ENCODE results near the gene UTF1. TPM values are rescaled to one million over a fixed set of nuclear protein-coding genes. Genes with fewer than 3 reads are reported as not detected.

The UTF1 gene
- total and polyA plus RNA-seq, 2 experiments from 2014 or later: not detected

DNA sequence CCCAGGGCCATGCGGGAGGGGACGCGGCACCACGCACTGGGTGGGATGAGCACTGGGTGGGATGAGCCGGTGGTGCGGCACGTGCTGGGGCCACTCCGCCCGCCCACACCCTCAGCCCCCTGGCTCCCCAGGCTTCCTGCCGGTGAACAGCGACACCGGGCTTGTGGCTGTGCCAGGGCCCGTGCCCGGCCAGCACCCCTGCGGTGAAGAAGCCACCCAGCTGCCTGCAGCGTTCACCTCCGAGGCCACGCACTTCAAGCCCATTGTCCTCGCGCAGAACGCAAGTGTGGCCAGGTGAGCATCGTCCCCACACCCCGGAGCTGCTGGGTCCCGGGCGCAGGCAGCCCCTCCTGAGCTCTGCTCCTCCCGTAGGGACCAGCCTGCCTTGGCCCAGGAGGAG, 31.8 kb upstream of the UTF1 start:
- no peak overlapping the region for H3K9ac ChIP-seq
- no peak for DNase-seq
- no peaks in the 10 kb centered on the region for H4K20me1 ChIP-seq (ENCODE audit: insufficient read depth)
- no peaks in the 10 kb centered on the region for H3K36me3 ChIP-seq (ENCODE audit: low read depth)
- H2AFZ ChIP-seq: no peak overlapping the region
- no peaks in the 10 kb centered on the region for H3K79me2 ChIP-seq (ENCODE audit: insufficient read depth)
- no peaks in the 10 kb centered on the region for H3K9me2 ChIP-seq (ENCODE audit: insufficient read depth)
- H3K4me1 ChIP-seq (ENCODE audit: insufficient read depth): no peaks in the 10 kb centered on the region
- H3K27me3 ChIP-seq (replicated peaks; ENCODE audit: insufficient read depth): no peaks in the 10 kb centered on the region
- H3K4me2 ChIP-seq (ENCODE audit: unreplicated experiment): no peak overlapping the region
- no peak overlapping the region for H3K27ac ChIP-seq
- no peaks in the 10 kb centered on the region for H3F3A ChIP-seq (ENCODE audit: insufficient read depth)
- 83 to 84% methylated on average over 21 to 26 of the region's 26 CpGs for whole genome bisulfite sequencing, 2 experiments (ENCODE audit: low coverage in 1 of 2, low lambda C conversion rate in 2 of 2, missing lambda C conversion rate in 2 of 2)
- no peaks in the 10 kb centered on the region for H3K9me3 ChIP-seq (ENCODE audit: low read depth)
- in situ Hi-C loops (cut with MboI): no loop called here
- H3K4me3 ChIP-seq: no peak overlapping the region
- TF ChIP-seq EZH2phosphoT487 (IDR thresholded peaks at IDR 0.05; ENCODE audit: insufficient read depth, low read depth): no peak
- TF ChIP-seq EZH2 (IDR thresholded peaks at IDR 0.05; ENCODE audit: insufficient read depth, poor library complexity, severe bottlenecking): no peak

GRCh38 chr10:133198621-133199487, 31.2 kb upstream of the UTF1 start:
- TF ChIP-seq EZH2 (IDR thresholded peaks at IDR 0.05; ENCODE audit: insufficient read depth, poor library complexity, severe bottlenecking): no peak
- TF ChIP-seq EZH2phosphoT487 (IDR thresholded peaks at IDR 0.05; ENCODE audit: insufficient read depth, low read depth): no peak
- Histone ChIP-seq H3K27me3 (replicated peaks; ENCODE audit: insufficient read depth) (no peaks in the 10 kb centered on the region), H3K9me3 (ENCODE audit: low read depth) (no peaks in the 10 kb centered on the region), H2AFZ (no peak overlapping the region), H3K79me2 (ENCODE audit: insufficient read depth) (no peaks in the 10 kb centered on the region), H4K20me1 (ENCODE audit: insufficient read depth) (no peaks in the 10 kb centered on the region), H3K36me3 (ENCODE audit: low read depth) (no peaks in the 10 kb centered on the region), H3K9ac (no peak overlapping the region), H3K4me1 (ENCODE audit: insufficient read depth) (no peaks in the 10 kb centered on the region), H3K4me2 (ENCODE audit: unreplicated experiment) (no peak overlapping the region), H3K4me3 (no peak overlapping the region), H3K27ac (no peak overlapping the region), H3F3A (ENCODE audit: insufficient read depth) (no peaks in the 10 kb centered on the region), H3K9me2 (ENCODE audit: insufficient read depth) (no peaks in the 10 kb centered on the region)
- DNase-seq: no peak
- 69 to 76% methylated on average over 41 to 54 of the region's 54 CpGs for WGBS, 2 experiments (ENCODE audit: low coverage in 1 of 2, low lambda C conversion rate in 2 of 2, missing lambda C conversion rate in 2 of 2)
- in situ Hi-C loops (cut with MboI): no loop called here

DNA sequence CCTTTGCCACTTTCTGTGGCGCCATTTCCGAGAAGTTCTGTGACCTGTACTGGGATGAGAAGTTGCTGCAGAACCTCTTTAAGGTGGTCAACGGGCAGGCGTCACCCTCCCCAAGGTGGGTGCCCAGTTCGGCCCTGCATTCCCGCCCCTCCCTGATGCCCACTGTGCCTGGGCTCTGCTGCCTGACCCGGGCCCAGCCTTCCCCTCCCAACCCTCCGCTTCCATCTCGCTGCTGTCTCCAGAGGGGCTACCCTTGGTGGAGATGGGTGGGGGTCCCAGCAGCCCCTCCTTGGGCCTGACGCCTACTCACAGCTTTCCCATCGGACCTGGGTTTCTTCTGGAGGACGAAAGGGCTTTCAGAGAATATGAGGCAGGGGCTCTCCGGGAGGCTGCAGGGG, 30.5 kb upstream of the UTF1 start:
- Histone ChIP-seq H3K9me2 (ENCODE audit: insufficient read depth) (no peaks in the 10 kb centered on the region), H3K36me3 (ENCODE audit: low read depth) (no peaks in the 10 kb centered on the region), H3K4me3 (no peak overlapping the region), H3F3A (ENCODE audit: insufficient read depth) (no peaks in the 10 kb centered on the region), H3K4me1 (ENCODE audit: insufficient read depth) (no peaks in the 10 kb centered on the region), H3K4me2 (ENCODE audit: unreplicated experiment) (no peak overlapping the region), H2AFZ (no peak overlapping the region), H3K9me3 (ENCODE audit: low read depth) (no peaks in the 10 kb centered on the region), H3K79me2 (ENCODE audit: insufficient read depth) (no peaks in the 10 kb centered on the region), H4K20me1 (ENCODE audit: insufficient read depth) (no peaks in the 10 kb centered on the region), H3K9ac (no peak overlapping the region), H3K27me3 (replicated peaks; ENCODE audit: insufficient read depth) (no peaks in the 10 kb centered on the region), H3K27ac (no peak overlapping the region)
- in situ Hi-C loops (cut with MboI): no loop called here
- no peak for TF ChIP-seq EZH2 (IDR thresholded peaks at IDR 0.05; ENCODE audit: insufficient read depth, poor library complexity, severe bottlenecking)
- TF ChIP-seq EZH2phosphoT487 (IDR thresholded peaks at IDR 0.05; ENCODE audit: insufficient read depth, low read depth): no peak
- WGBS, 2 experiments (ENCODE audit: low coverage in 1 of 2, low lambda C conversion rate in 2 of 2, missing lambda C conversion rate in 2 of 2): 53 to 61% methylated on average over 12 to 13 of the region's 13 CpGs
- DNase-seq: no peak

DNA sequence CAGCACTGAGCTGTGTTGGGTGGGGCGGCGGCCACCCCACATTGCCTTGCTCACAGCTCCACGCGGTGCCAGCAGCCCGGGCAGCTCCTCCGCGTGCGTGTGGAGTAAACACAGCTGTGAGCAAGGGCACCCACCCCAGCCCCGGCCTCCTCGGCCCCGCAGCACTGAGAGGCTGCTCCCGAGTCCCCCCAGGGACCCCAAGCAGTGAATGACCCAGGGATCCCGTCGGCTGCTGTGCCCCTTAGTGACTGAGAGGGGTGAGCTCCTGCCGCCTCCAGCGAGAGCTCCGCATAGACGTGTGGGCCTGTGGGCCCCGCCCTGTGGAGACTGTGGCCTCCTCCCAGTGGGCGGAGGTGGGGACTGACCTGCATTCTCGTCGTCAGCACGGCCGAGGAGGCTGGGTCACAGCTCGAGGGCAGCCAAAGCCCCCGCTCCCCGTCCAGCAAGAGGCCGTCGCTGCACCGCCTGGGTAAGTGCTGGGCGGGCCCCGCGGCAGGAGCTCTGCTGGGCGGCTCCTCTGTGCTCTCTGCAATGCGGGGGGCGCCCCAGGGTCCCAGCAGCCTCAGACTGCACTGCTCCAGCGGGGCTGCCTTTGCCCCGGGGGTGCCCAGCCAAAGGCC, 29.9 kb upstream of the UTF1 start:
- Histone ChIP-seq H3K27ac (no peak overlapping the region), H3K9me2 (ENCODE audit: insufficient read depth) (no peaks in the 10 kb centered on the region), H4K20me1 (ENCODE audit: insufficient read depth) (no peaks in the 10 kb centered on the region), H3K79me2 (ENCODE audit: insufficient read depth) (no peaks in the 10 kb centered on the region), H3K4me2 (ENCODE audit: unreplicated experiment) (no peak overlapping the region), H3F3A (ENCODE audit: insufficient read depth) (no peaks in the 10 kb centered on the region), H3K27me3 (replicated peaks; ENCODE audit: insufficient read depth) (no peaks in the 10 kb centered on the region), H2AFZ (no peak overlapping the region), H3K36me3 (ENCODE audit: low read depth) (no peaks in the 10 kb centered on the region), H3K4me3 (no peak overlapping the region), H3K4me1 (ENCODE audit: insufficient read depth) (no peaks in the 10 kb centered on the region), H3K9ac (no peak overlapping the region), H3K9me3 (ENCODE audit: low read depth) (no peaks in the 10 kb centered on the region)
- no peak for DNase-seq
- TF ChIP-seq EZH2phosphoT487 (IDR thresholded peaks at IDR 0.05; ENCODE audit: insufficient read depth, low read depth) (no peak), EZH2 (IDR thresholded peaks at IDR 0.05; ENCODE audit: insufficient read depth, poor library complexity, severe bottlenecking) (no peak)
- in situ Hi-C loops (cut with MboI): no loop called here
- 34 to 40% methylated on average over 27 to 34 of the region's 38 CpGs for WGBS, 2 experiments (ENCODE audit: low coverage in 1 of 2, low lambda C conversion rate in 2 of 2, missing lambda C conversion rate in 2 of 2)

Measured in GM23248 (cell line).